LNCAP (cell line): Measurements from ENCODE around the gene LRIG3.

ENCODE experiments used
- CTCF ChIP-seq: fragments of 450-650 bp; IDR thresholded peaks from 2 replicates; pipeline ENCODE4 v1.5.1; 2017; ENCODE audit warnings: mild to moderate bottlenecking

LRIG3 gene

GRCh38 chr12:58883576-58884334 lies 36.5 kb downstream of the LRIG3 start:
- TF ChIP-seq CTCF = no peak

- TF ChIP-seq CTCF = no peak
These were observed 37.5 kb downstream of the LRIG3 start for GRCh38 chr12:58882826-58883225.

- TF ChIP-seq CTCF = no peak
These were observed 38.5 kb downstream of the LRIG3 start for GRCh38 chr12:58881816-58882215.

- no peak for TF ChIP-seq CTCF
These were observed 39.7 kb downstream of the LRIG3 start for GRCh38 chr12:58880639-58881038.

GRCh38 chr12:58877243-58877743 lies 43.0 kb downstream of the LRIG3 start:
- no peak for TF ChIP-seq CTCF

- no peak for TF ChIP-seq CTCF
These were observed 46.8 kb downstream of the LRIG3 start for GRCh38 chr12:58873496-58873895.

- TF ChIP-seq CTCF = no peak
These were observed 48.7 kb downstream of the LRIG3 start for GRCh38 chr12:58871556-58871955.
